Naive thymus-derived CD4-positive, alpha-beta T cell (primary cell): ENCODE results near the gene PADI2. TPM values are rescaled to one million over a fixed set of nuclear protein-coding genes. Genes with fewer than 3 reads are reported as not detected.

Source experiments
- ATAC-seq: fragments of 150-1000 bp; cut with Tn5 transposase; 2 replicates; pipeline ENCODE4 v1.10.0; 2021; ENCODE audit warnings: mild to moderate bottlenecking, moderate library complexity
- CTCF ChIA-PET: fragments of 350-600 bp; sonication (Branson Sonifier 250); formaldehyde crosslinking; loops from one replicate; lab custom pipeline; 2021; ENCODE audit warnings: antibody characterized with exemption; lab: Charles Lee
- POLR2A ChIA-PET: fragments of 350-600 bp; sonication (Branson Sonifier 250); formaldehyde crosslinking; loops from one replicate; lab custom pipeline; 2021; ENCODE audit warnings: antibody characterized with exemption, inconsistent platforms; lab: Charles Lee
- DNase-seq, 9 donors: peaks; one replicate each; pipeline versions ENCODE4 v3.0.0 to v3.0.0-alpha.2; 2020 to 2022; ENCODE audit warnings: mixed read lengths in 1 of 9
- H3K27ac ChIP-seq: one replicate; pipeline ENCODE4 v1.7.0; 2013; ENCODE audit warnings: mild to moderate bottlenecking, low read depth, low read length, moderate library complexity
- H3K27me3 ChIP-seq, 2 donors: one replicate each; pipeline ENCODE4 v1.7.0; 2013; ENCODE audit warnings: low read length in 2 of 2, mild to moderate bottlenecking in 2 of 2, moderate library complexity in 2 of 2; ENCODE audit not compliant: control insufficient read depth in 2 of 2, insufficient read depth in 2 of 2
- H3K36me3 ChIP-seq, 3 experiments: 1 replicate in 2 of 3; 2 replicates in 1 of 3; pipeline ENCODE4 v1.7.0; 2013; ENCODE audit warnings: low read length in 3 of 3, mild to moderate bottlenecking in 3 of 3, moderate library complexity in 1 of 3; ENCODE audit not compliant: insufficient read depth in 3 of 3, control insufficient read depth in 2 of 3
- H3K4me1 ChIP-seq, 2 donors: one replicate each; pipeline ENCODE4 v1.7.0; 2013; ENCODE audit warnings: low read length in 2 of 2, mild to moderate bottlenecking in 2 of 2, moderate library complexity in 1 of 2; ENCODE audit not compliant: control insufficient read depth in 2 of 2, insufficient read depth in 2 of 2
- H3K4me3 ChIP-seq: 2 replicates; pipeline ENCODE4 v1.7.0; 2013; ENCODE audit warnings: mild to moderate bottlenecking, low read length
- H3K9me3 ChIP-seq, 3 experiments: 1 replicate in 2 of 3; 2 replicates in 1 of 3; pipeline ENCODE4 v1.7.0; 2013; ENCODE audit warnings: low read length in 3 of 3; ENCODE audit not compliant: control insufficient read depth in 2 of 3
- H3K27ac Mint-ChIP-seq, 9 donors: one replicate each; pipeline ENCODE4 v1.8.0; 2020 to 2022; ENCODE audit warnings: mixed read lengths in 9 of 9, mild to moderate bottlenecking in 8 of 9, moderate library complexity in 5 of 9, inconsistent platforms in 2 of 9
- H3K27me3 Mint-ChIP-seq, 5 donors: one replicate each; pipeline ENCODE4 v1.8.0; 2021 to 2022; ENCODE audit warnings: mixed read lengths in 5 of 5, mild to moderate bottlenecking in 1 of 5
- H3K36me3 Mint-ChIP-seq, 5 donors: one replicate each; pipeline ENCODE4 v1.8.0; 2020 to 2022; ENCODE audit warnings: mixed read lengths in 5 of 5, mild to moderate bottlenecking in 3 of 5, inconsistent platforms in 1 of 5
- H3K4me1 Mint-ChIP-seq, 7 donors: one replicate each; pipeline ENCODE4 v1.8.0; 2020 to 2022; ENCODE audit warnings: mixed read lengths in 7 of 7, mild to moderate bottlenecking in 3 of 7, inconsistent platforms in 1 of 7
- H3K4me3 Mint-ChIP-seq, 10 donors: one replicate each; pipeline ENCODE4 v1.8.0; 2020 to 2022; ENCODE audit warnings: mild to moderate bottlenecking in 10 of 10, mixed read lengths in 10 of 10, moderate library complexity in 6 of 10, inconsistent platforms in 2 of 10
- H3K9me3 Mint-ChIP-seq, 11 donors: one replicate each; pipeline ENCODE4 v1.8.0; 2020 to 2022; ENCODE audit warnings: mixed read lengths in 11 of 11, mild to moderate bottlenecking in 4 of 11, inconsistent platforms in 1 of 11, moderate library complexity in 1 of 11
- intact Hi-C, 2 donors: fragments of 100-400 bp; cut with micrococcal nuclease; formaldehyde crosslinking; loops; one replicate each; pipeline ENCODE4 v1.15.1; 2023
- polyA plus RNA-seq, 2 donors: library from polyadenylated mRNA; unstranded; fragments of 300-500 nt; fragmentation: Illumina TruSeq; gene quantifications; one replicate each; pipeline ENCODE4 v1.2.3, GENCODE V29; 2021
- total RNA-seq, 6 experiments: library from RNA in 5 of 6; stranded (reverse) in 5 of 6; gene quantifications; 1 replicate in 5 of 6; 2 replicates in 1 of 6; pipeline ENCODE4 v1.2.3 and lab custom pipeline; 2021 to 2026

Gene PADI2
- total and polyA plus RNA-seq, 7 experiments from 2014 or later: 0.08 to 11.2 (median 0.12) TPM; not detected in 2

DNA sequence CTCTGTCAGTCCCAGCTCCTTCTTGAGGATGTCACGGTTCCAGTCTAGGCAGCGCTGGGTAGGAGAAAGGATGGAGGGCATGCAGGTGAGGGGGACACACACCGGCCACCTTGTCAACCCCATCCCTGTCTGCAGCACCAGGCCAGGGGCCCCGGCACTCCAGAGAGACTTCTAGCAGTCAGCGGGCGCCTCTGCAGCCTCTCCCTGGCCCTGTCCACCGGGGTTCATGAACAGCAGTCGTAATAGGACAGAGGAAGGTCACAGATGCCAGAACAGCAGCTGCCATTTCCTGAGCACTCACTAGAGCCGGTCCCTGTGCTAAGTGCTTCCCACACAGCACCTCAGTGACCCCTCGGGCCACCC, 49.1 kb downstream of the PADI2 start:
- H3K9me3 ChIP-seq: no peaks in the 10 kb centered on the region
- H3K27ac ChIP-seq: no peak overlapping the region
- ChIA-PET POLR2A (no interaction called here), CTCF (no interaction called here)
- Mint-ChIP-seq H3K4me1 (peaks cover 0 to 9% (median 0%) of the 10 kb centered on the region in 7 donors), H3K27ac (no peak overlapping the region), H3K9me3 (peaks cover 0 to 2% (median 0%) of the 10 kb centered on the region in 11 donors), H3K36me3 (no peaks in the 10 kb centered on the region), H3K27me3 (no peaks in the 10 kb centered on the region), H3K4me3 (no peak overlapping the region)
- ATAC-seq (no peak), DNase-seq (no peak)
- no peaks in the 10 kb centered on the region for H3K4me1 ChIP-seq
- intact Hi-C loops: no loop called here
- no peak overlapping the region for H3K4me3 ChIP-seq
- H3K36me3 ChIP-seq: no peaks in the 10 kb centered on the region
- H3K27me3 ChIP-seq: no peaks in the 10 kb centered on the region

DNA sequence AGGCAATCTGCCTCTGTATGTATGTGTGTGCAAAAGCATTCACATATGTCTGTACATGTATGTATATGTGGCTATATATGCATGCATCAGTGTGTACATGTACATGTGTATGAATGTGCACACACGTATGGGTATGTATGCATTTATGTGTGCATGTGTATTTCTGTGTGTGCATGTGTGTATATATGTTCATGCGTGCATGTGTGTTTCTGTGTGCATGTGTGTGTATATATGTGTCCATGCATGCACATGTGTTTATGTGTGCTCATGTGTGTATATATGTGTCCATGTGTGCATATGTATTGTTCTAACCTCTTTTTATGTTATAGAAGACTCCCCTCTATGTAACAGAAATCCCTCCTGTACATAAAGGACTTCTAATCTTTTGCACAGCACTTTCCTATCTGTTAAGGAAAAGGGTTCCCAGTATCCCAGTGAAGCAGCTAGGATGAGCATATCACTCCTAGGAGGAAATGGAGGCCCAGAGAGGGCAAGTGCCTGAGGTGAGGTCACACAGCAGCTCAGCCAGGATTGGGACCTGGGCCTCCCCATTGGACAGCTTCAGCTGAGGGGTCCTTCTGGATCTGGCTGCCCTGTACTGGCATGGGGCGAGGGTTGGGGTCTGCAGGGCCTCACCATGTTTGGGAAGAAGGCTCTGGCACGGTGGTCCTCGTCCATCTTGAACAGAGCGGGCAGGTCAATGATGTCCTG, 49.6 kb downstream of the PADI2 start:
- Histone ChIP-seq H3K27me3 (no peaks in the 10 kb centered on the region), H3K27ac (no peak overlapping the region), H3K36me3 (no peaks in the 10 kb centered on the region), H3K4me1 (no peaks in the 10 kb centered on the region), H3K9me3 (no peaks in the 10 kb centered on the region), H3K4me3 (no peak overlapping the region)
- Mint-ChIP-seq H3K4me3 (no peak overlapping the region), H3K27ac (no peak overlapping the region), H3K4me1 (peaks cover 0 to 9% (median 0%) of the 10 kb centered on the region in 7 donors), H3K9me3 (peaks cover 0 to 6% (median 0%) of the 10 kb centered on the region in 11 donors), H3K27me3 (no peaks in the 10 kb centered on the region), H3K36me3 (no peaks in the 10 kb centered on the region)
- intact Hi-C loops: no loop called here
- ChIA-PET POLR2A (no interaction called here), CTCF (no interaction called here)
- ATAC-seq: no peak
- no peak for DNase-seq

GRCh38 chr1:17068789-17069188, 50.5 kb downstream of the PADI2 start:
- ATAC-seq (no peak), DNase-seq (no peak)
- H3K9me3 Mint-ChIP-seq: peaks cover 0 to 11% (median 0%) of the 10 kb centered on the region in 11 donors
- ChIA-PET POLR2A (no interaction called here), CTCF (no interaction called here)
- Histone ChIP-seq H3K4me1 (no peaks in the 10 kb centered on the region), H3K9me3 (no peaks in the 10 kb centered on the region), H3K27ac (no peak overlapping the region), H3K36me3 (no peaks in the 10 kb centered on the region), H3K4me3 (no peak overlapping the region), H3K27me3 (no peaks in the 10 kb centered on the region)
- no peak overlapping the region for H3K4me3 Mint-ChIP-seq
- H3K36me3 Mint-ChIP-seq: no peaks in the 10 kb centered on the region
- peaks cover 0 to 4% (median 0%) of the 10 kb centered on the region in 5 donors for H3K27me3 Mint-ChIP-seq
- no peak overlapping the region for H3K27ac Mint-ChIP-seq
- H3K4me1 Mint-ChIP-seq: peaks cover 0 to 9% (median 0%) of the 10 kb centered on the region in 7 donors
- intact Hi-C loops: no loop called here

DNA sequence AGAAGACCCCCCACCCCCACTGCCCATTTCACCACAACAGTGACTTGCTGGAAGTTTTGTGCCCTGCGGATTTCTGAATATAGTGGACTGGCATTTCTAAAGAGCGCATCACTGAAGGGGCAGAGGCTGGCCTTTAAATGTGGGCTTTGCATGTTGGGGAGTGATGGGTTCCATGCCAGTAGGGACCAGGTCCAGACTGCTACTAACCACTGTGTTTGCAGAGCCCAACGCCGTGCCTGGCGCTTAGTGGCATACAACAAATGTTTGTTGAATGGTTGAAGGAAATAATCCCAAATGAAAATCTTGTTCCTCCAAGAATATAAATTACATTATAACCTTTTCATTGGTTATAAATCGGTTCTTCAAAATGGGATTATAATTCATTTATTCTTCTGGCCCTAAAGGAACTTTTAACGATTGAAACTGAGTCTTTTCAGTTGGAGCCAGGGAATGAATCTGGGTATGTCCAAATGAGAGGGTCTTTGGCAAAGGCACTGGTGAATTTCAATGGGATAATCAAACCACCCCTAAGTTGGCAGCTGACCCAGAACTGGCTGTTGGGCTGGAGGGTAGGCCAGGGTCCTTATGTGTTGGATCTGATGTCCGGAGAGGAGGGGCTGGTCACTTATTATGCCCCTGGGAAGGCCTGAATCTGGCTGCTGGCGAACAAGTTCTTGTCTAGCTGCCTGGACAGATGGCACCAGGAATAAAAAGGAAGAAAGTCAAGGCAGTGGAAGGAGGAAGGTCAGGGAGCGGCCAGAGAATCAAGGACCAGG, 51.6 kb downstream of the PADI2 start:
- H3K27me3 Mint-ChIP-seq: peaks cover 0 to 4% (median 0%) of the 10 kb centered on the region in 5 donors
- H3K4me3 ChIP-seq: no peak overlapping the region
- peak overlapping the region in 1 of 9 donors; percentile 3 for H3K27ac Mint-ChIP-seq
- no peaks in the 10 kb centered on the region for H3K9me3 ChIP-seq
- DNase-seq: no peak
- no peak overlapping the region for H3K27ac ChIP-seq
- no peaks in the 10 kb centered on the region for H3K4me1 ChIP-seq
- ATAC-seq: no peak
- no peak overlapping the region for H3K4me3 Mint-ChIP-seq
- no peaks in the 10 kb centered on the region for H3K36me3 Mint-ChIP-seq
- intact Hi-C loops: no loop called here
- H3K9me3 Mint-ChIP-seq: peaks cover 0 to 11% (median 0%) of the 10 kb centered on the region in 11 donors
- ChIA-PET POLR2A (interaction anchor here (0.6 kb wide), 1 partner anchor 1468 kb away, joined by 3 read pairs; no protein-coding TSS in a partner anchor), CTCF (no interaction called here)
- H3K4me1 Mint-ChIP-seq: peaks cover 0 to 9% (median 0%) of the 10 kb centered on the region in 7 donors
- no peaks in the 10 kb centered on the region for H3K27me3 ChIP-seq
- no peaks in the 10 kb centered on the region for H3K36me3 ChIP-seq

DNA sequence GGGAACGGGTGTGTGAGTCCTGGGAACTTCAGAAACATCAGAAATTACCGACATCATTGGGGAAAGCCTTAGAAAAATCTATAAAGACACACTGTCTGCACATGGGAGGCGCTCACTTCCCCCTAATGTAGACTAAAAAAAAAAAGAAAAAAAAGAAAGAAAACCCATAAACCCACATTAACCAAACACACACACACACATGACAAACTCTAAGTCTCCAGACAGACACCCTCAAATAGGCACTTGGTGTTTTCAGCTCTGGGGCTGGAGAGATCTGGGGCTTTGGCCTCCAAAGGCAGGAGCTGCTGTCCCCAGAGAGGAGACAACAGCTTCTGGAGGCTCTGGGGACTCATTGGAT, 52.2 kb downstream of the PADI2 start:
- H3K4me1 ChIP-seq: no peaks in the 10 kb centered on the region
- H3K9me3 ChIP-seq: no peaks in the 10 kb centered on the region
- H3K27ac Mint-ChIP-seq: no peak overlapping the region
- peaks cover 0 to 11% (median 0%) of the 10 kb centered on the region in 11 donors for H3K9me3 Mint-ChIP-seq
- intact Hi-C loops: no loop called here
- no peak overlapping the region for H3K27ac ChIP-seq
- ATAC-seq (peak; percentile 54), DNase-seq (no peak)
- peaks cover 0 to 9% (median 0%) of the 10 kb centered on the region in 7 donors for H3K4me1 Mint-ChIP-seq
- H3K27me3 ChIP-seq: no peaks in the 10 kb centered on the region
- ChIA-PET POLR2A (no interaction called here), CTCF (interaction anchor here (0.6 kb wide), 1 partner anchor 66 kb away, joined by 3 read pairs; no protein-coding TSS in a partner anchor)
- no peak overlapping the region for H3K4me3 ChIP-seq
- no peaks in the 10 kb centered on the region for H3K36me3 ChIP-seq
- H3K4me3 Mint-ChIP-seq: no peak overlapping the region
- no peaks in the 10 kb centered on the region for H3K36me3 Mint-ChIP-seq
- H3K27me3 Mint-ChIP-seq: peaks cover 0 to 4% (median under 1%) of the 10 kb centered on the region in 5 donors

- Histone ChIP-seq H3K4me1 (no peaks in the 10 kb centered on the region), H3K9me3 (no peaks in the 10 kb centered on the region), H3K4me3 (no peak overlapping the region), H3K36me3 (no peaks in the 10 kb centered on the region), H3K27me3 (no peaks in the 10 kb centered on the region), H3K27ac (no peak overlapping the region)
- Mint-ChIP-seq H3K36me3 (no peaks in the 10 kb centered on the region), H3K27ac (no peak overlapping the region), H3K4me3 (no peak overlapping the region), H3K4me1 (peaks cover 0 to 8% (median 0%) of the 10 kb centered on the region in 7 donors), H3K27me3 (peaks cover 0 to 6% (median 5%) of the 10 kb centered on the region in 5 donors), H3K9me3 (peaks cover 0 to 11% (median 0%) of the 10 kb centered on the region in 11 donors)
- DNase-seq: no peak
- ChIA-PET POLR2A (no interaction called here), CTCF (interaction anchor here (0.6 kb wide), 1 partner anchor 66 kb away, joined by 3 read pairs; no protein-coding TSS in a partner anchor)
- peak; percentile 6 for ATAC-seq
- intact Hi-C loops: no loop called here
These were observed 52.7 kb downstream of the PADI2 start for GRCh38 chr1:17066361-17067068.
